Measurements from ENCODE around the gene EPHA7. TPM values are rescaled to one million over a fixed set of nuclear protein-coding genes. Genes with fewer than 3 reads are reported as not detected.

Gene EPHA7
- polyA plus RNA-seq, 2 of the 4 experiments (the other 2 are of a cell fraction), result 0.45 to 0.56 TPM

DNA sequence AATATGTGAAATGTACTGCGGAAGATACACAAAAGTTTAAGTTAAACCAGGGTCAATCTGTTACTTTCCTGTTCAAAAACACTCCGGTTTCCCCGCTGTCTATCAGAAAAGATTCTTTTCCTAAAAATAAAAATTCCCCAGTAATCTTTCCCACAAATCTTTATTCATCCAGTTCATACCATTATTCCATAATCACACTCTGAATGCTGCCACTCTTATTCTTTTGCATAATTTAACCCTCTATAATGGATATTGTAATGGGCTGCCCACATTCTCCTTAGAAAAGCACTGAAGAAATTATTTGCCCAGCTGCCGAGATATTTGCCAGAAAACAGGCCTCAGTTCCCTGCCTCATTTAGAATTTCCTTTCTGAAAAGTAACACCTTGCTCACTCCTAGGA, 68.6 kb downstream of the EPHA7 start:
- Histone ChIP-seq H3K4me1 (no peaks in the 10 kb centered on the region), H3K4me2 (no peak overlapping the region), H3K27ac (no peak overlapping the region), H3K9me3 (no peaks in the 10 kb centered on the region), H3K4me3 (no peak overlapping the region)
- FAIRE-seq, result no peak
- no peak for ATAC-seq
- CTCF ChIA-PET, result no interaction called here
- TF ChIP-seq HDAC2 (IDR thresholded peaks at IDR 0.05), result no peak
- TF ChIP-seq TFCP2L1 (CRISPR knock-in tag; IDR thresholded peaks at IDR 0.05), result no peak
- no peak for TF ChIP-seq NPAS2 (CRISPR knock-in tag; IDR thresholded peaks at IDR 0.05; ENCODE audit: borderline replicate concordance)
- no peak for TF ChIP-seq SREBF2 (IDR thresholded peaks at IDR 0.05)
- TF ChIP-seq, protein P1, sequence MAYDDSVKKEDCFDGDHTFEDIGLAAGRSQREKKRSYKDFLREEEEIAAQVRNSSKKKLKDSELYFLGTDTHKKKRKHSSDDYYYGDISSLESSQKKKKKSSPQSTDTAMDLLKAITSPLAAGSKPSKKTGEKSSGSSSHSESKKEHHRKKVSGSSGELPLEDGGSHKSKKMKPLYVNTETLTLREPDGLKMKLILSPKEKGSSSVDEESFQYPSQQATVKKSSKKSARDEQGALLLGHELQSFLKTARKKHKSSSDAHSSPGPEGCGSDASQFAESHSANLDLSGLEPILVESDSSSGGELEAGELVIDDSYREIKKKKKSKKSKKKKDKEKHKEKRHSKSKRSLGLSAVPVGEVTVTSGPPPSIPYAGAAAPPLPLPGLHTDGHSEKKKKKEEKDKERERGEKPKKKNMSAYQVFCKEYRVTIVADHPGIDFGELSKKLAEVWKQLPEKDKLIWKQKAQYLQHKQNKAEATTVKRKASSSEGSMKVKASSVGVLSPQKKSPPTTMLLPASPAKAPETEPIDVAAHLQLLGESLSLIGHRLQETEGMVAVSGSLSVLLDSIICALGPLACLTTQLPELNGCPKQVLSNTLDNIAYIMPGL (CRISPR knock-in tag; IDR thresholded peaks at IDR 0.05; ENCODE audit: borderline replicate concordance), result no peak
- TF ChIP-seq, protein P2, sequence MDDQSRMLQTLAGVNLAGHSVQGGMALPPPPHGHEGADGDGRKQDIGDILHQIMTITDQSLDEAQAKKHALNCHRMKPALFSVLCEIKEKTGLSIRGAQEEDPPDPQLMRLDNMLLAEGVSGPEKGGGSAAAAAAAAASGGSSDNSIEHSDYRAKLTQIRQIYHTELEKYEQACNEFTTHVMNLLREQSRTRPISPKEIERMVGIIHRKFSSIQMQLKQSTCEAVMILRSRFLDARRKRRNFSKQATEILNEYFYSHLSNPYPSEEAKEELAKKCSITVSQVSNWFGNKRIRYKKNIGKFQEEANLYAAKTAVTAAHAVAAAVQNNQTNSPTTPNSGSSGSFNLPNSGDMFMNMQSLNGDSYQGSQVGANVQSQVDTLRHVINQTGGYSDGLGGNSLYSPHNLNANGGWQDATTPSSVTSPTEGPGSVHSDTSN (IDR thresholded peaks at IDR 0.05), result no peak
- TF ChIP-seq, protein P3, sequence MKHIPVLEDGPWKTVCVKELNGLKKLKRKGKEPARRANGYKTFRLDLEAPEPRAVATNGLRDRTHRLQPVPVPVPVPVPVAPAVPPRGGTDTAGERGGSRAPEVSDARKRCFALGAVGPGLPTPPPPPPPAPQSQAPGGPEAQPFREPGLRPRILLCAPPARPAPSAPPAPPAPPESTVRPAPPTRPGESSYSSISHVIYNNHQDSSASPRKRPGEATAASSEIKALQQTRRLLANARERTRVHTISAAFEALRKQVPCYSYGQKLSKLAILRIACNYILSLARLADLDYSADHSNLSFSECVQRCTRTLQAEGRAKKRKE (CRISPR knock-in tag; IDR thresholded peaks at IDR 0.05; ENCODE audit: low read depth), result no peak
- WGBS (ENCODE audit: missing lambda C conversion rate), result 36% methylated on average over 4 of the region's 4 CpGs
- POLR2A ChIA-PET, result no interaction called here
- no peak for DNase-seq (ENCODE audit: low read depth in 1 of 2, low spot score in 1 of 2)

DNA sequence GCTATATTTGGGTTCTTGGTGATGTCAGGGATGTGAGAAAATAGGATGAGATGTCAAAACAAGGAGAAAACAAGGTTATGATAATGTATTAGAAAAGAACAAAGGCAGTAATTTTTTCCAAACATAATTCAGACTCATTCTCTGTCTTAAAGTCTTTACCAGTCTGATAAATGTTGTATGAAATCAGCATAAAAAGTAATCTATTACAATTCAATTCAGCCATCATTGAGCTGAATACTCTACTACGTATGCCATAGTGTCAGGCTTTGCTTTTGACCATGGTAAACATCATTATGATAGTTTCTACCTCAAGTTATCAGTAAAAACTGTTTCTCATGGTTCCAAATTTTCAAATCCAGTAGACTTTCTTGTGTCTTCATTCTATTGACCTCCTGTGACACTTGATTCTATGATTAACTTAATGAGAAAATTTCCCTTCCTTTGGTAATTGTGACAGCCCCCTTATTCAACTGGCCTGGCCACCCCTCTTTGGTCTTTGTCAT, 75.0 kb downstream of the EPHA7 start:
- POLR2A ChIA-PET, result no interaction called here
- no peak overlapping the region for H3K4me3 ChIP-seq
- FAIRE-seq (no peak), DNase-seq (ENCODE audit: low read depth in 1 of 2, low spot score in 1 of 2) (no peak), ATAC-seq (no peak)
- H3K9me3 ChIP-seq, result no peaks in the 10 kb centered on the region
- no peak overlapping the region for H3K27ac ChIP-seq
- TF ChIP-seq MYC (IDR thresholded peaks at IDR 0.05; ENCODE audit: borderline replicate concordance, low read length), result no peak
- no peak for TF ChIP-seq EP300 (IDR thresholded peaks at IDR 0.05)
- 8% methylated on average over 1 of the region's 1 CpG for WGBS (ENCODE audit: missing lambda C conversion rate)
- H3K4me1 ChIP-seq, result no peaks in the 10 kb centered on the region
- no peak overlapping the region for H3K4me2 ChIP-seq
- CTCF ChIA-PET, result no interaction called here

DNA sequence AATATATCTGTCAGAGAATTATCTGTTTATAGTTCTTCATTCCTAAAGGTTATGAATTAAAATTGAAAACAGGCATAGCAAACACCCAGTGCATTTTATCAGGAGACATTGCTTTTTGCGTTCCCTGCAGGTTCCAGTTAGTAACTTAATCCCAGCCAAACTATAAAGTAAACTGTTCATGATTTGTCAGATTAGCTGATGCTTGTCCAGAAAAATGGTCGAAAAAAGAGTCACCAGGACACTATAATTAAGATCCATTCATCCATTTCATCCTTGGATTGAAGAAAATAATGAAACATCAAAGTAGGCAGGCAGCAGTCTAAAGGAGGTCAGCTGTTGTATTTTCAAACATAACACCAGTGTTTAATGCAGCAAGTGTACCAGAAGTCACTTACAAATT, 75.9 kb downstream of the EPHA7 start:
- H3K4me3 ChIP-seq, result no peak overlapping the region
- FAIRE-seq (no peak), ATAC-seq (no peak), DNase-seq (ENCODE audit: low read depth in 1 of 2, low spot score in 1 of 2) (no peak)
- no peak overlapping the region for H3K27ac ChIP-seq
- no peaks in the 10 kb centered on the region for H3K4me1 ChIP-seq
- 11% methylated on average over 2 of the region's 2 CpGs for WGBS (ENCODE audit: missing lambda C conversion rate)
- H3K9me3 ChIP-seq, result no peaks in the 10 kb centered on the region
- TF ChIP-seq, protein P4, sequence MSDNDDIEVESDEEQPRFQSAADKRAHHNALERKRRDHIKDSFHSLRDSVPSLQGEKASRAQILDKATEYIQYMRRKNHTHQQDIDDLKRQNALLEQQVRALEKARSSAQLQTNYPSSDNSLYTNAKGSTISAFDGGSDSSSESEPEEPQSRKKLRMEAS (IDR thresholded peaks at IDR 0.05), result no peak
- TF ChIP-seq EHMT2 (IDR thresholded peaks at IDR 0.05; ENCODE audit: low read depth) (no peak), RARB (CRISPR knock-in tag; IDR thresholded peaks at IDR 0.05) (no peak), ZC3H11A (IDR thresholded peaks at IDR 0.05) (no peak), CHD4 (IDR thresholded peaks at IDR 0.05; ENCODE audit: borderline replicate concordance) (no peak), ZSCAN20 (CRISPR knock-in tag; IDR thresholded peaks at IDR 0.05) (no peak), ZFP36 (IDR thresholded peaks at IDR 0.05; ENCODE audit: borderline replicate concordance, partially characterized antibody) (no peak), JUNB (IDR thresholded peaks at IDR 0.05) (no peak), CHD2 (IDR thresholded peaks at IDR 0.05; ENCODE audit: low read length, partially characterized antibody) (no peak), CBX8 (IDR thresholded peaks at IDR 0.05) (no peak), HEYL (CRISPR knock-in tag; IDR thresholded peaks at IDR 0.05) (no peak)
- TF ChIP-seq, protein P5, sequence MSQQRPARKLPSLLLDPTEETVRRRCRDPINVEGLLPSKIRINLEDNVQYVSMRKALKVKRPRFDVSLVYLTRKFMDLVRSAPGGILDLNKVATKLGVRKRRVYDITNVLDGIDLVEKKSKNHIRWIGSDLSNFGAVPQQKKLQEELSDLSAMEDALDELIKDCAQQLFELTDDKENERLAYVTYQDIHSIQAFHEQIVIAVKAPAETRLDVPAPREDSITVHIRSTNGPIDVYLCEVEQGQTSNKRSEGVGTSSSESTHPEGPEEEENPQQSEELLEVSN (IDR thresholded peaks at IDR 0.05; ENCODE audit: borderline replicate concordance, low read depth), result no peak
- TF ChIP-seq, protein P1 (CRISPR knock-in tag; IDR thresholded peaks at IDR 0.05; ENCODE audit: borderline replicate concordance), result no peak
- ChIA-PET CTCF (no interaction called here), POLR2A (no interaction called here)
- no peak overlapping the region for H3K4me2 ChIP-seq
